Ishikawa (cell line): Measurements from ENCODE around the gene HEMK1.

ENCODE experiments used
- EGR1 ChIP-seq: IDR thresholded peaks from 2 replicates; pipeline ENCODE4 v1.6.1; 2012
- EP300 ChIP-seq: IDR thresholded peaks from 2 replicates; pipeline ENCODE4 v1.6.1; 2012; ENCODE audit warnings: borderline replicate concordance
- FOXM1 ChIP-seq: IDR thresholded peaks from 2 replicates; pipeline ENCODE4 v1.6.1; 2012; ENCODE audit warnings: low read depth, borderline replicate concordance
- MAX ChIP-seq: IDR thresholded peaks from 2 replicates; pipeline ENCODE4 v1.6.1; 2012
- NFIC ChIP-seq: IDR thresholded peaks from 2 replicates; pipeline ENCODE4 v1.6.1; 2012
- RAD21 ChIP-seq: IDR thresholded peaks from 2 replicates; pipeline ENCODE4 v1.6.1; 2012; ENCODE audit warnings: low read depth
- REST ChIP-seq: IDR thresholded peaks from 2 replicates; pipeline ENCODE4 v1.6.1; 2012; ENCODE audit warnings: low read depth, mild to moderate bottlenecking
- YY1 ChIP-seq: IDR thresholded peaks from 2 replicates; pipeline ENCODE4 v1.6.1; 2012; ENCODE audit warnings: low read depth
- ZBTB7A ChIP-seq: IDR thresholded peaks from 2 replicates; pipeline ENCODE4 v1.6.1; 2012; ENCODE audit warnings: low read depth

DNA sequence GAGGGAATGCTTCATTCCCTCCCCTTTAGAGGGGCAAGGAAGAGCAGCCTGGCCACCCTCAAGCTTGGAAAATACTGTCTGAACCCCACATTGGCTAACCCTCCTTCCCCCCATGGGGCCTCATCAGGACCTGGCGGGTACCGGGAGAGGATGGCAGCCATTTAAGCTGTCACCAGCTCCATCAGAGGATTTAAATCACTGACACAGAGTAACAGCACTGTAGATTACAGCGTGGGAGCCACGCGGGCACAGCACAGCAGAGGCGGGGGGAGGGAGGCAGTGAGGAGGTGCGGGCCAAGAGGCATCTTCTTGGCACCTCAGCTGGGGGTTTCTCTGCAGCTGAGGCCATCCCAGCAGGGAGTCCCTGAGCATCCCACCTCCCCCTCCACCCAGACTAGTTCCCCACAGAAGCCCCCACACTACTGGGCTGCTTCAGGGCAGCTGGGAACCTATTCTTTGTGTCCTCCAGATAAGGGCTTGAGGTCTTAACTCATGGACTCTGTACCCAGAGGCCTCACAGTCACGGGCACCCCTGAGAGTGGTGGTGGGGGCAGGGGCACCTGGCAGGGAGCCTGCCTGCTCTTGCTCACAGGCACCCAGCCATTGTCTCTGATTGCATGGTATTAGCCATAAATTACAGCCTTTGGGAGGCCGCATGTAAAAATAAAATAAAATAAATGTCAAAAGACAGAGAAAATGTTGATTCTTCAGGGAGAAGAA is 44.0 kb upstream of the HEMK1 start:
- no peak for TF ChIP-seq REST
- TF ChIP-seq EGR1: no peak
- no peak for TF ChIP-seq MAX
- no peak for TF ChIP-seq NFIC
- TF ChIP-seq ZBTB7A: no peak
- no peak for TF ChIP-seq RAD21
- TF ChIP-seq YY1: no peak
- TF ChIP-seq FOXM1: no peak
- no peak for TF ChIP-seq EP300
